Urinary bladder (tissue), 4 donors: ENCODE measurements around the gene C6orf62. TPM values are rescaled to one million over a fixed set of nuclear protein-coding genes. Genes with fewer than 3 reads are reported as not detected.
"Not testable (repeated sequence)": the region's sequence is repeated elsewhere in the genome, so short reads cannot be mapped to it uniquely, and the experiment has no call there.

ENCODE experiments used
- DNase-seq: peaks from one replicate; pipeline ENCODE4 v3.0.0-alpha.2; 2015; ENCODE audit errors: extremely low spot score
- H3K27ac ChIP-seq: one replicate; pipeline ENCODE4 v1.5.1; 2013; ENCODE audit warnings: low read depth, mild to moderate bottlenecking, moderate library complexity
- H3K36me3 ChIP-seq: one replicate; pipeline ENCODE4 v1.6.1; 2013; ENCODE audit warnings: mild to moderate bottlenecking, moderate library complexity; ENCODE audit not compliant: insufficient read depth
- H3K4me1 ChIP-seq: one replicate; pipeline ENCODE4 v1.6.1; 2013; ENCODE audit warnings: mild to moderate bottlenecking, moderate library complexity; ENCODE audit not compliant: insufficient read depth
- H3K4me3 ChIP-seq: one replicate; pipeline ENCODE4 v1.5.1; 2013; ENCODE audit warnings: low read depth, low read length
- WGBS: extraction: QIAGEN DNeasy Blood & Tissue Kit; methylation state at CpG from one replicate; pipeline ENCODE4 v1.1.7; 2013; 5-methylcytosine and 5-hydroxymethylcytosine counted together
- polyA plus RNA-seq: library from polyadenylated mRNA; stranded (reverse); fragments of 200-250 nt; gene quantifications from one replicate; pipeline ENCODE4 v1.2.3, GENCODE V29; 2013
- total RNA-seq: library from RNA; depleted of rRNA; stranded (reverse); fragments of >200 nt; gene quantifications from one replicate; pipeline ENCODE4 v1.2.3, GENCODE V29; 2014
- donor health status: healthy with polysubstance abuse.
- donor health status: healthy.

C6orf62 gene
- total and polyA plus RNA-seq, 2 donors: 38.1 to 85.8 TPM

GRCh38 chr6:24680582-24680981 is 38.4 kb downstream of the C6orf62 start:
- 90% methylated on average over 7 of the region's 7 CpGs for WGBS
- Histone ChIP-seq H3K36me3 (peaks cover 2% of the 10 kb centered on the region), H3K4me3 (no peak overlapping the region), H3K4me1 (no peaks in the 10 kb centered on the region), H3K27ac (no peak overlapping the region)
- no peak for DNase-seq

- H3K4me3 ChIP-seq, DNase-seq, H3K27ac ChIP-seq, H3K4me1 ChIP-seq, H3K36me3 ChIP-seq: not testable (repeated sequence)
- WGBS: 93% methylated on average over 11 of the region's 11 CpGs
Measured at GRCh38 chr6:24678792-24679352, 40.1 kb downstream of the C6orf62 start.

GRCh38 chr6:24673625-24674024 is 45.3 kb downstream of the C6orf62 start:
- Histone ChIP-seq H3K4me3 (no peak overlapping the region), H3K4me1 (no peaks in the 10 kb centered on the region), H3K27ac (no peak overlapping the region), H3K36me3 (peaks cover 2% of the 10 kb centered on the region)
- WGBS: 73% methylated on average over 2 of the region's 2 CpGs
- no peak for DNase-seq

- Histone ChIP-seq H3K36me3 (peaks cover 2% of the 10 kb centered on the region), H3K4me1 (peaks cover 1% of the 10 kb centered on the region), H3K27ac (no peak overlapping the region), H3K4me3 (no peak overlapping the region)
- WGBS: 95% methylated on average over 6 of the region's 6 CpGs
- DNase-seq: no peak
Measured at GRCh38 chr6:24672620-24673182, 46.3 kb downstream of the C6orf62 start.

GRCh38 chr6:24671077-24671476 is 47.9 kb downstream of the C6orf62 start:
- not testable (repeated sequence) for DNase-seq, H3K27ac ChIP-seq, H3K36me3 ChIP-seq, H3K4me1 ChIP-seq, H3K4me3 ChIP-seq
- 90% methylated on average over 4 of the region's 4 CpGs for WGBS

- H3K4me3 ChIP-seq, H3K36me3 ChIP-seq, DNase-seq, H3K27ac ChIP-seq, H3K4me1 ChIP-seq: not testable (repeated sequence)
Measured at GRCh38 chr6:24670492-24670891, 48.5 kb downstream of the C6orf62 start.

GRCh38 chr6:24668997-24669361 is 50.0 kb downstream of the C6orf62 start:
- WGBS: 98% methylated on average over 9 of the region's 9 CpGs

GRCh38 chr6:24668066-24668996 is 50.6 kb downstream of the C6orf62 start:
- not testable (repeated sequence) for H3K27ac ChIP-seq, H3K4me3 ChIP-seq, H3K4me1 ChIP-seq, DNase-seq, H3K36me3 ChIP-seq
- WGBS: 96% methylated on average over 18 of the region's 18 CpGs

More at GRCh38 chr6:24668997-24669361, 50.0 kb downstream of the C6orf62 start:
- peaks cover 2% of the 10 kb centered on the region for H3K4me1 ChIP-seq
- H3K27ac ChIP-seq: no peak overlapping the region
- no peak overlapping the region for H3K4me3 ChIP-seq
- no peak for DNase-seq
- H3K36me3 ChIP-seq: no peaks in the 10 kb centered on the region

GRCh38 chr6:24667378-24667803 is 51.6 kb downstream of the C6orf62 start:
- H3K4me1 ChIP-seq: peaks cover 2% of the 10 kb centered on the region
- WGBS: 3% methylated on average over 9 of the region's 9 CpGs
- DNase-seq: no peak
- H3K27ac ChIP-seq: peak overlapping the region; percentile 96
- H3K36me3 ChIP-seq: no peaks in the 10 kb centered on the region
- peak overlapping the region; percentile 58 for H3K4me3 ChIP-seq

GRCh38 chr6:24666641-24667377 is 52.1 kb downstream of the C6orf62 start, which contains the start of the genes ACOT13 and TDP2:
Gene ACOT13, plus strand, starts transcription at chr6:24667077. Its CDS starts 187 bp downstream, at chr6:24667264.
Gene TDP2, minus strand, starts transcription at chr6:24666899. Its CDS starts 37 bp downstream, at chr6:24666862.
- under 1% methylated on average over 62 of the region's 62 CpGs for WGBS
- Histone ChIP-seq H3K4me1 (peaks cover 2% of the 10 kb centered on the region), H3K36me3 (no peaks in the 10 kb centered on the region), H3K27ac (peak within 1 kb of the TSS; percentile 96), H3K4me3 (peak within 1 kb of the TSS; percentile 58)
- DNase-seq: peak; percentile 92

- Histone ChIP-seq H3K4me1 (peaks cover 2% of the 10 kb centered on the region), H3K27ac (peak overlapping the region; percentile 83), H3K4me3 (peak overlapping the region; percentile 58), H3K36me3 (no peaks in the 10 kb centered on the region)
- DNase-seq: no peak
- WGBS: under 1% methylated on average over 26 of the region's 26 CpGs
Measured at GRCh38 chr6:24666097-24666640, 52.8 kb downstream of the C6orf62 start.

GRCh38 chr6:24664046-24664987 is 54.6 kb downstream of the C6orf62 start:
- no peak overlapping the region for H3K4me3 ChIP-seq
- H3K36me3 ChIP-seq: no peaks in the 10 kb centered on the region
- no peak overlapping the region for H3K27ac ChIP-seq
- WGBS: 90% methylated on average over 7 of the region's 7 CpGs
- H3K4me1 ChIP-seq: peaks cover 2% of the 10 kb centered on the region
- DNase-seq: no peak
